ENCODE measurements around the gene GLT8D2. TPM values are rescaled to one million over a fixed set of nuclear protein-coding genes. Genes with fewer than 3 reads are reported as not detected.

The GLT8D2 gene
- 3.4 and 6.0 TPM in 2 replicates for total RNA-seq

- DNase-seq (ENCODE audit: low read depth, low spot score): no peak
These were observed at the start of gene GLT8D2 for GRCh38 chr12:104049903-104050356. TSS of gene GLT8D2 (minus strand) at chr12:104050187. CDS start at chr12:104019648, 30,539 bp downstream.

DNA sequence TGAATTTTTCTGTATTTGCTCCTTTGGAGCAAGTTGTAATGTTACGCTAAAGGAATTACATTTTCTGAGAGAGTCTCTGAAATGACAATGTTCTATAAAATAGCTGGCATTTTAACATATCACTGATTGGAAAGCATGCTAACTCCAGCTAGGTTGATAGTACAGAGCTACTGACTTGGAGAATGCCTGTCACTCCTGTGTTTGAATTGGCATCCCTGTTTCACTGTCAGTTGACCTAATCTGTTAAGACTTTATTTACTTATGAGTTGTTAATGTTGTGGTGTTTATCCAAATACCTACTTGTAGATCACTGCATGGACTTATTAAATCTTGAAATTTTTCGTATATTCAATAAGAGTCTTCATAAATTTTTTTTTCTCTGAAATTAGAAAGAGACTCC lies 48.0 kb upstream of the GLT8D2 start:
- DNase-seq (ENCODE audit: low read depth, low spot score): no peak

DNA sequence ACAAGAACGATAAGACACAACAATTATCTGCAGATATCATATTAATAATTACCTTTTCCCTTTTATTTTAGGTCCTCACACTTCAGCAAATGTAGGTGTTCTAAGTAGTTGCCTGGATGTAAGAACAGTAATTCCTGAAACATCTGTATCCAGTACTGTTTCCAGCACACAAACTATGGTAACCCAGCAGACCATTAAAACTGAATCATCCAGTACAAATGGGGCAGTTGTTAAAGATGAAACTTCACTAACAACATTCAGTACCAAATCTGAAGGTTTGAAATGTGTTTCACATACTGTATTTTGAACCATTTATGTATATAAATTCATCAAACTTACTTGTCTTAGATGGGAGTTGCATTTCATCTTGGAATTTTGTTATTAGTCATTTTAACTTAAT lies 45.3 kb upstream of the GLT8D2 start:
- no peak for DNase-seq (ENCODE audit: low read depth, low spot score)

GRCh38 chr12:104094284-104094683 lies 44.3 kb upstream of the GLT8D2 start:
- no peak for DNase-seq (ENCODE audit: low read depth, low spot score)

- DNase-seq (ENCODE audit: low read depth, low spot score): no peak
These were observed 41.1 kb upstream of the GLT8D2 start for GRCh38 chr12:104091136-104091535.

DNA sequence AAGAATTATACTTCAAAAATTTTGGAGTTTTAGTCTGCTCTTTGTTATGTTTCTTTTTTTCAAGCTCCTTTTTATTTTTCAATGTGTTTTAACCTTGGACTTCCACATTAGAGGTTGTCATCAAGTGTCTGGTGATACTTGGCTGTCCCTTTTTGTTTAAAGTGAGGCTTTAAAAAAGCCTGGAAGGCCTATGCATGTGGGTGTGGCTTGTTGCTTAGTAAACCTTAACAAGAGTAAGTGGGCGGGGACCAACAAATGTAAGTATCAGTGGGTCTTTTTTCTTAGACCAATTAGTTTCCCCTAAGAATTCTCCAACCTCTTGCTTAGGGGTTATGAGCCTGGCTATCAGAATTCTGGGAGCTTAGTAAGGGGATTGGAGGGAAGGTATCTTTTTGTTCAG lies 40.7 kb upstream of the GLT8D2 start:
- no peak for DNase-seq (ENCODE audit: low read depth, low spot score)

GRCh38 chr12:104083769-104084475 lies 33.9 kb upstream of the GLT8D2 start:
- DNase-seq (ENCODE audit: low read depth, low spot score): no peak

- no peak for DNase-seq (ENCODE audit: low read depth, low spot score)
These were observed 30.8 kb upstream of the GLT8D2 start for GRCh38 chr12:104080764-104081163.

DNA sequence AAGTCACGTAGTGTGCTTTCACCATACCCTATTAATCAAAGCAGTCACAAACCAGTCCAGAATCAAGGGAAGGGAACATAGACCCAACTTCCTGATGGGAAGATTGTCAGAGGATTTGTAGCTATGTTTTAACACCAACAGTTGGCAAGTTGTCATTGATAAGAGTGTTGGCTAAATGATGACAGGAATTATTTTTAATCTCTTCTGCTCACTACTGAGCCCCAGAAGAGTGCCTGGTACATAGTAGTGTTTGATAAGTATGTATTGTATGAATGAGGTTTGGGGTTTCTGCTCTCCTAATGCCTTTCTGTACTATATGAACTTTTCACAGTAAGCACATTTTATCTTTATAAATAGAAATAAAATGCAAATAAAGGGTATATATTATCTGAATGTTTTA lies 29.0 kb upstream of the GLT8D2 start:
- no peak for DNase-seq (ENCODE audit: low read depth, low spot score)

- no peak for DNase-seq (ENCODE audit: low read depth, low spot score)
These were observed 23.7 kb upstream of the GLT8D2 start for GRCh38 chr12:104073699-104074098.

- no peak for DNase-seq (ENCODE audit: low read depth, low spot score)
These were observed 22.1 kb upstream of the GLT8D2 start for GRCh38 chr12:104072099-104072498.

- no peak for DNase-seq (ENCODE audit: low read depth, low spot score)
These were observed 14.9 kb upstream of the GLT8D2 start for GRCh38 chr12:104064842-104065427.

DNA sequence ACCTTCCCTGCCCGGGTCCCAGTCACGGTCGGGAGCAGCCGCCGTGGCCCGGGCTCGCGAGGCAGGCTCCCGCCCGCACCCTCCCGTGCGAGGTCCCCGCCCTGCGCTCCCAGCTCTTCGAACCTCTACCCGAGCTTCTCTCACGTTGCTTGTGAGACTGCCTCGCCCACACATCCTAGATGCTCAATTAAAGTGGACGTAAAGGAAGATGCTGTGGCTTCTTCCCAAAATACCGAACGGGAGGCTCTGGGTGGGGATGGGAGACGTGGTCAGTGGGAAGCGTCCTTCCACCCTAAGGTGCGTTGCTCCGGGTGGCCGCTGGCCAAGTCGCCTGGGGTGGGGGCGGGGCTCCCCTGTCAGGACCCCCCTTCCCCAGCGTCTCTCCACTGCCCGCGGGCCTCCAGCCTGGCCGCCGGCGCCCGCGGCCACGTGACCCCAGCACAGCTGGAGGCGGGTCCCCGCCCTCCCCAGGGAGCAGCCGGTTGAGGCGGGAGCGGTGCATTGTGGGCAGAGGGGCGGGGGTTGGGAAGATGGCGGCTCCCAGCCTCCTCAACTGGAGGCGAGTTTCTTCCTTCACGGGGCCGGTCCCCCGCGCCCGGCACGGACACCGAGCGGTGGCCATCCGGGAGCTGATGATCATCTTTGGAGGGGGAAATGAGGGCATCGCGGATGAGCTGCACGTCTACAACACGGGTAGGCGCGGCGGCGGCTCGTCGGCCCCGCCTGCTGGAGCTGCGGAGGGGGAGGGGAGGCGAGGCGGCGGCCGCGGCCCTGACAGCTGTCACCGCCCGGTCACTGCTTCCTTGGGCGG lies 14.2 kb upstream of the GLT8D2 start, which contains the start of gene HCFC2:
TSS of gene HCFC2 (plus strand) at position 501 of the 811 bp plus-strand sequence. CDS start at position 531, 30 bp downstream.
- DNase-seq (ENCODE audit: low read depth, low spot score): peak; percentile 60

DNA sequence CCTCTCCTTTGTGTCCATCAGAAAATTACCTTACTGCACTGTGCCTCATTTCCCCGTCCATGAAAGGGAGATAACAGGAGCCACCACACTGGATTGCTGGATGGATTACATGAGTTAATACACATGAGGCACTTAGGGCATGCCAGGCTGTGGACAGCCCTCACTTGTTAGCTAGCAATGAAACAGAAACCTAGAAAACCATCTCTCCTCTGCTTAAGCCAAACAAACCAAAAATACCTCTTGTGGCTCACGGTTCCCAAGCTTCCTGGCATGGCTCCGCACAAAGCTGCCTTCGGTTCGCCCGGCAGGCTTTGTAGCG lies 13.7 kb upstream of the GLT8D2 start:
- no peak for DNase-seq (ENCODE audit: low read depth, low spot score)

DNA sequence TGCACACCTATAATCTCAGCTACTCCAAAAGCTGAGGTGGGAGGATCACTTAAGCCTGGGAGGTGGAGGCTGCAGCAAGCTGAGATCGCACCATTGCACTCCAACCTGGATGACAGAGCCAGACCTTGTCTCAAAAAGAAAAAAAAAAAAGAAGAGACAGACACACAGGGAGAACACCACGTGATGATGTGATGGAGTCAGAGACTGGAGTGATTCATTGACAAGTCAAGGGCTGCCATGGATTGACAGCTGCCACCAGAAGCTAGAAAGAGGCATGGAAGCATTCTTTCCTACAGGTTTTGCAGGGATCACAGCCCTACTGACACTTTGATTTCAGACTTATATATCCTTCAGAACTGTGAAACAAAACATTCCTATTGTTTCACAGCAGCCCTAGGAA lies 10.8 kb upstream of the GLT8D2 start:
- no peak for DNase-seq (ENCODE audit: low read depth, low spot score)

- DNase-seq (ENCODE audit: low read depth, low spot score): no peak
These were observed 10.0 kb upstream of the GLT8D2 start for GRCh38 chr12:104059963-104060362.

DNA sequence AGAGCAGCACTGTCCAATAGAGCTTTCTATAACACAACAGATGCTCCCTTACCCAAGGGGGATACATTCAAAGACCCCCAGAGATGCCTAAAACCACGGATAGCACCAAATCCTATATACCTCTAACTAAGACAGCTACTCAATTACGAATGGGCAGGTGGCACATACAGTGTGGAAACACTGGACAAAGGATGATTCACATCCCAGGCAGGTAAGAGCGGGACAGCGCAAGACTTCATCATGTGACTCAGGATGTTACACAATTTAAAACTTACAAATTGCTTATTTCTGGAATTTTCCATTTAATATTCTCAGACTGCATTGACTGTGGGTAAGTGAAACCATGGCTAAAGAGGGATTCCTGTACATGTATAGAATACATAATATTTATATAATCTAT lies 8.8 kb upstream of the GLT8D2 start:
- DNase-seq (ENCODE audit: low read depth, low spot score): no peak

DNA sequence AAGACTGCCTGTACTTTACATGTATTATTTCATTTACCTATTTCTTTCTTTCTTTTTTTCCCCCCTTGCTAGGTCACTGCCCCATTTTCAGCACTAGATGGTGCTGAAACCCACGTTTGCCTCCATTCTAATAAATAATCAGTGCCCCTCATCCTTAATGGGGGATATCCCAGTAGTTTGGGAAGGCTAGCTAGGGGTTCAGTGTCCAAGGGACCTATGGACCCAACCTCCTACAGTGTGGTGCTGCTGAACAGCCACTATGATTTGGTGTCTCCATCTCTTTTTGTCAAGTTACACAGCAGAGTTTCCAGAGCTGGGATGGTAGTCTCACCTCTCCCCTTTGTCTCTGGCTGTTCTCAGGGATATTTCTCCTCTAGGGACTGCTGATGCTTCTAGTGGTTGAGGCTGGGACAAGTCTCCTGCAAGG lies 7.8 kb upstream of the GLT8D2 start:
- no peak for DNase-seq (ENCODE audit: low read depth, low spot score)

DNA sequence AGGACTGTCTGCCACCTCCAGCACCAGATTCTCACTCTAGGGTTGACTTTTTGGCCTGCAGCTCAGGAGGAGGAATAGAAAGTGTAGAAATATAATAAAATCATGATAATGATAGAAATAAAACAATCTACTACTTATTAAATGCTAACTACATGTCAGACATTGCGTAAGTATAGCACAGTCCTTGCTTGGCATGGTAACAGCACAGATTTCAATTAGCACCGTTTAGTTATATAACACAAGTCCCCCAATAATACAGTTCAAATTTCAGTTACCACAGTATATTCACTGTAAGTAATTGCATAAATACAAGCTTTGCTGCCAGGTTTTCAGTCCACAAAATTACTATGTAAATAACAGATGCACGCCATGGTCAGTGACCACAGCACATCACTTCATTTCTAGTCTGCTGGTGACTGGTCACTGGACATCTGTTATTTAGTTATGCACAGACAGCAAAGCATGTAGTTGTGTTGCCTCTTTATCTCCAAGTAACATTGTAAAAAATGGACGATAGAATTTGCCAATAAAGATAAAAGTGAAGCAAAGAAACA lies 6.5 kb upstream of the GLT8D2 start:
- no peak for DNase-seq (ENCODE audit: low read depth, low spot score)

- peak; percentile 60 for DNase-seq (ENCODE audit: low read depth, low spot score)
These were observed 5.8 kb upstream of the GLT8D2 start for GRCh38 chr12:104055686-104056388.

- no peak for DNase-seq (ENCODE audit: low read depth, low spot score)
These were observed 4.8 kb upstream of the GLT8D2 start for GRCh38 chr12:104054681-104055346.

Data from pulmonary artery endothelial cell (primary cell).